K562 (cell line): ENCODE data around the gene DSE.

Experiments used
- ATF6 ChIP-seq: sonication (generic); formaldehyde crosslinking; IDR thresholded peaks from 2 replicates; pipeline ENCODE4 v1.4.0; 2020; ENCODE audit warnings: mild to moderate bottlenecking, missing genetic modification reagents
- CEBPB ChIP-seq: fragments of 450-650 bp; IDR thresholded peaks from 2 replicates; pipeline ENCODE4 v1.6.1; 2016; ENCODE audit warnings: missing genetic modification characterization, missing compliant biosample characterization
- CTCF ChIP-seq, 3 experiments: IDR thresholded peaks in 2 of 3; conservative IDR thresholded peaks in 1 of 3; 2 replicates each; pipeline ENCODE4 v1.5.1; 2011 to 2012; ENCODE audit warnings: low read length in 3 of 3, mild to moderate bottlenecking in 3 of 3, control low read depth in 2 of 3, improper control_type of control experiment in 1 of 3, inconsistent platforms in 1 of 3, low read depth in 1 of 3, mixed read lengths in 1 of 3, moderate library complexity in 1 of 3; ENCODE audit not compliant: insufficient read depth in 2 of 3
- ELF1 ChIP-seq: fragments of 200-800 bp; sonication (Bioruptor generic); IDR thresholded peaks from 2 replicates; pipeline ENCODE4 v1.6.1; 2016; ENCODE audit warnings: missing genetic modification characterization, missing compliant biosample characterization
- FOSL1 ChIP-seq: fragments of 200-800 bp; sonication (Bioruptor generic); conservative IDR thresholded peaks from 2 replicates; pipeline ENCODE4 v1.6.1; 2016; ENCODE audit warnings: missing genetic modification characterization, missing compliant biosample characterization
- GABPA ChIP-seq: fragments of 200-800 bp; sonication (Bioruptor generic); conservative IDR thresholded peaks from 2 replicates; pipeline ENCODE4 v1.6.1; 2016; ENCODE audit warnings: low read depth, missing genetic modification characterization, missing compliant biosample characterization
- HNRNPLL ChIP-seq: fragments of 200-400 bp; formaldehyde crosslinking; IDR thresholded peaks from 2 replicates; pipeline ENCODE4 v1.6.1; 2017; ENCODE audit warnings: low read length, low read depth, mild to moderate bottlenecking; ENCODE audit not compliant: poor library complexity, severe bottlenecking
- L3MBTL2 ChIP-seq: fragments of 450-650 bp; IDR thresholded peaks from 2 replicates; pipeline ENCODE4 v1.6.1; 2016; ENCODE audit warnings: mild to moderate bottlenecking, moderate library complexity
- MXI1 ChIP-seq: IDR thresholded peaks from 2 replicates; pipeline ENCODE4 v1.6.1; 2011; ENCODE audit warnings: low read depth, mild to moderate bottlenecking, improper control_type of control experiment, low read length
- NR2F6 ChIP-seq: fragments of 450-650 bp; formaldehyde crosslinking; IDR thresholded peaks from 2 replicates; pipeline ENCODE4 v1.4.0; 2020; ENCODE audit warnings: mild to moderate bottlenecking
- RAD21 ChIP-seq, 2 experiments: fragments of 250-450 bp in 1 of 2; fragments of 450-650 bp in 1 of 2; sonication (Bioruptor Pico) in 1 of 2; formaldehyde crosslinking in 1 of 2; IDR thresholded peaks in 1 of 2; conservative IDR thresholded peaks in 1 of 2; 2 replicates each; pipeline versions ENCODE4 v1.4.0 to v1.8.0; 2020 to 2022; ENCODE audit warnings: mild to moderate bottlenecking in 2 of 2, moderate library complexity in 1 of 2
- REST ChIP-seq, 2 experiments: fragments of 450-650 bp; formaldehyde crosslinking in 1 of 2; IDR thresholded peaks; 2 replicates each; pipeline versions ENCODE4 v1.4.0 to v1.6.1; 2014 to 2020; ENCODE audit warnings: mild to moderate bottlenecking in 2 of 2, borderline replicate concordance in 1 of 2, low read depth in 1 of 2
- TAF1 ChIP-seq: IDR thresholded peaks from 2 replicates; pipeline ENCODE4 v1.6.1; 2011; ENCODE audit warnings: mild to moderate bottlenecking, low read length, moderate library complexity; ENCODE audit not compliant: insufficient read depth, control insufficient read depth, severe bottlenecking; ENCODE audit errors: extremely low read depth

GRCh38 chr6:116381000-116381399 lies 10.3 kb downstream of the DSE start:
- TF ChIP-seq GABPA (tag) (no peak), REST (IDR thresholded peaks at IDR 0.05; ENCODE audit: borderline replicate concordance) (no peak), REST (CRISPR knock-in tag; IDR thresholded peaks at IDR 0.05; ENCODE audit: low read depth) (no peak), TAF1 (no peak), CTCF (IDR thresholded peaks at IDR 0.05 in 2 of 3, conservative IDR thresholded peaks at IDR 0.05 in 1 of 3; ENCODE audit: insufficient read depth in 2 of 3, low read depth in 1 of 3, low read length in 3 of 3) (no peak), NR2F6 (no peak), RAD21 (CRISPR knock-in tag; conservative IDR thresholded peaks at IDR 0.05 in 1 of 2, IDR thresholded peaks at IDR 0.05 in 1 of 2) (no peak), CEBPB (tag) (no peak), FOSL1 (no peak), ATF6 (no peak), ELF1 (no peak), HNRNPLL (no peak), MXI1 (no peak), L3MBTL2 (no peak)
